ENCODE data around the gene PRKCQ. TPM values are rescaled to one million over a fixed set of nuclear protein-coding genes. Genes with fewer than 3 reads are reported as not detected.

The PRKCQ gene
- total RNA-seq, 1 donor from 2014 or later: 3.5 TPM

DNA sequence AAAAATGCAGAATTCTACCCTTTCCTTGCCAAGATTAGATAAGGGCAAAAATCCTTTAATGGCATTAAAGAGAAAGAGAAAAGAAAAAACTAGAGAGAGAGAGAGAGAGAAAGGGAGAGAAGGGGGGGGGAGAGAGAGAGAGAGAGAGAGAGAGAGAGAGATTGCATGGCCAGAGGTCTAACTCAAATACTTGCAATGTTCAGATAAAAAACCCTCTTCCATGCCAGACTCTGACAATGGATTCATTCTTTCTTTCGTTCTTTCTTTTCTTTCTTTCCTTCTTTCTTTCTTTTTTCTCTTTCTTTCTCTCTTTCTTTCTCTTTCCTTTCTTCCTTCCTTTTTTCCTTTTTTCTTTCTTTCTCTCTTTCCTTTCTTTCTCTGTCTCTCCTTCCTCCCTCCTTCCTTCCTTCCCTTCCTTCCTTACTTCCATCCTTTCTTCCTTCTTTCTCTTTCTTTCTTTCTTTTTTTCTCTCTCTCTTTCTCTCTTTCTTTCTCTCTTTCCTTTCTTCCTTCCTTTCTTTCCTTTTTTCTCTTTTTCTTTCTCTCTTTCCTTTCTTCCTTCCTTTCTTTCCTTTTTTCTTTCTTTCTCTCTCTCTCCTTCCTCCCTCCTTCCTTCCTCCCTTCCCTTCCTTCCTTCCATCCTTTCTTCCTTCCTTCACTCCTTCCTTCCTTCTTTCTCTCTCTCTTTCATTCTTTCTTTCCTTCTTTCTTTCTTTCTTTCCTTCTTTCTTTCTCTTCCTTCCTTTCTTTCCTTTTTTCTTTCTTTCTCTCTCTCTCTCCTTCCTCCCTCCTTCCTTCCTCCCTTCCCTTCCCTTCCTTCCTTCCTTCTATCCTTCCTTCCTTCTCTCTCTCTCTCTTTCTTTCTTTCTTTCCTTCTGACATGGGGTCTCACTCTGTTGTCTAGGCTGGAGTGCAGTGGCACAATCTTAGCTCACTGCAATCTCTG lies 175.7 kb downstream of the PRKCQ start:
- Mint-ChIP-seq H3K36me3 (no peaks in the 10 kb centered on the region), H3K27ac (no peak overlapping the region), H3K4me3 (no peak overlapping the region), H3K9me3 (no peaks in the 10 kb centered on the region), H3K4me1 (peaks cover 27% of the 10 kb centered on the region), H3K27me3 (ENCODE audit: insufficient read depth, low read depth) (peaks cover 5% of the 10 kb centered on the region)
- Histone ChIP-seq H3K27ac (no peak overlapping the region), H3K79me2 (ENCODE audit: low read depth) (no peaks in the 10 kb centered on the region), H4K20me1 (ENCODE audit: low read depth) (no peaks in the 10 kb centered on the region), H2AFZ (replicated peaks) (no peak overlapping the region), H3K4me3 (no peak overlapping the region), H3K9me3 (ENCODE audit: low read depth) (no peaks in the 10 kb centered on the region), H3K36me3 (no peaks in the 10 kb centered on the region), H3K4me2 (no peak overlapping the region), H3K4me1 (no peaks in the 10 kb centered on the region), H3F3A (ENCODE audit: low read depth) (no peaks in the 10 kb centered on the region), H3K9ac (no peak overlapping the region), H3K27me3 (peaks cover 14% of the 10 kb centered on the region)
- TF ChIP-seq EZH2 (IDR thresholded peaks at IDR 0.05) (no peak), EZH2phosphoT487 (IDR thresholded peaks at IDR 0.05) (no peak)
- TF ChIP-seq, protein P1, sequence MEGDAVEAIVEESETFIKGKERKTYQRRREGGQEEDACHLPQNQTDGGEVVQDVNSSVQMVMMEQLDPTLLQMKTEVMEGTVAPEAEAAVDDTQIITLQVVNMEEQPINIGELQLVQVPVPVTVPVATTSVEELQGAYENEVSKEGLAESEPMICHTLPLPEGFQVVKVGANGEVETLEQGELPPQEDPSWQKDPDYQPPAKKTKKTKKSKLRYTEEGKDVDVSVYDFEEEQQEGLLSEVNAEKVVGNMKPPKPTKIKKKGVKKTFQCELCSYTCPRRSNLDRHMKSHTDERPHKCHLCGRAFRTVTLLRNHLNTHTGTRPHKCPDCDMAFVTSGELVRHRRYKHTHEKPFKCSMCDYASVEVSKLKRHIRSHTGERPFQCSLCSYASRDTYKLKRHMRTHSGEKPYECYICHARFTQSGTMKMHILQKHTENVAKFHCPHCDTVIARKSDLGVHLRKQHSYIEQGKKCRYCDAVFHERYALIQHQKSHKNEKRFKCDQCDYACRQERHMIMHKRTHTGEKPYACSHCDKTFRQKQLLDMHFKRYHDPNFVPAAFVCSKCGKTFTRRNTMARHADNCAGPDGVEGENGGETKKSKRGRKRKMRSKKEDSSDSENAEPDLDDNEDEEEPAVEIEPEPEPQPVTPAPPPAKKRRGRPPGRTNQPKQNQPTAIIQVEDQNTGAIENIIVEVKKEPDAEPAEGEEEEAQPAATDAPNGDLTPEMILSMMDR (IDR thresholded peaks at IDR 0.05): no peak
- DNase-seq (ENCODE audit: low spot score): no peak

DNA sequence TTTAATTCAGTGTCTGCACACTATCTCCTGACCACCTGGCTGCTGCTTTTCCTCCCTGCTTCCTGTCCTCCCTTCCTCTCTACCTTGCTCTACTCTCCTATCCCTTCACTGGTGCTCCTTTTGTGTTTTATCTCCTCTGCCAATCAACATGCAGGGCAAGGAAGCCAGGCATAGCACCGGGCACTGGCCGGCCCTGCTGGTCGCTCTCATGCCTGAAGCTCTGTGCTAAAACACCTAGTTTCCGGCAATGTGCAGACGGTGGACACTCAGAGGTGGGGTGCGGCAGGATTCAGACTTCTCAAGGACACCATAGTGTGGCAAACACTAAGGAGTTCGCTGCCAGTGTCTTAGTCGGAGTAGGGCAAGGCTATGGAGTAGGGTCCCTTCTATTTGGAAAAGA lies 177.1 kb downstream of the PRKCQ start:
- Histone ChIP-seq H3K79me2 (ENCODE audit: low read depth) (no peaks in the 10 kb centered on the region), H4K20me1 (ENCODE audit: low read depth) (no peaks in the 10 kb centered on the region), H3K36me3 (no peaks in the 10 kb centered on the region), H2AFZ (replicated peaks) (no peak overlapping the region), H3K27ac (no peak overlapping the region), H3K4me2 (no peak overlapping the region), H3K4me1 (no peaks in the 10 kb centered on the region), H3K9me3 (ENCODE audit: low read depth) (no peaks in the 10 kb centered on the region), H3K4me3 (no peak overlapping the region), H3K9ac (no peak overlapping the region), H3K27me3 (peaks cover 14% of the 10 kb centered on the region), H3F3A (ENCODE audit: low read depth) (no peaks in the 10 kb centered on the region)
- DNase-seq (ENCODE audit: low spot score): no peak
- TF ChIP-seq EZH2phosphoT487 (IDR thresholded peaks at IDR 0.05) (no peak), EZH2 (IDR thresholded peaks at IDR 0.05) (no peak)
- TF ChIP-seq, protein P1 (IDR thresholded peaks at IDR 0.05): no peak
- Mint-ChIP-seq H3K27ac (no peak overlapping the region), H3K9me3 (no peaks in the 10 kb centered on the region), H3K27me3 (ENCODE audit: insufficient read depth, low read depth) (peaks cover 7% of the 10 kb centered on the region), H3K4me1 (peaks cover 28% of the 10 kb centered on the region), H3K36me3 (no peaks in the 10 kb centered on the region), H3K4me3 (no peak overlapping the region)

DNA sequence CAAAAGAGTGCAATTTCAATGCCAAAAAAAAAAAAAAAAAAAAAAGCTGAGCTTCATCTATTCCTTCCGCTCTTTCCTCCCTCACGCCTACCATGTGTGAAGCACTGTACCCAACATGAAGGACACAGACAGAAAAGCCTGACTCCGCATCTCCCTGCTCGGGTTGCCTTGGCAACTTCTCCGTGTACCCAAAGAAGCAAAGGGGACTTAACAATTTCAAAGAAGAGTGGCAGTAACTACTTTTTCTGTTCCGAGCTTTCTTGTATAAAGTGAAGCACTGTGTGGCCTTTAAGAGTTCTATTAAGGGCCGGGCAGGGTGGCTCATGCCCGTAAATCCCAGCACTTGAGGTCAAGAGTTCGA lies 177.7 kb downstream of the PRKCQ start:
- H3K4me2 ChIP-seq: no peak overlapping the region
- no peaks in the 10 kb centered on the region for H3K4me1 ChIP-seq
- TF ChIP-seq, protein P1 (IDR thresholded peaks at IDR 0.05): no peak
- TF ChIP-seq EZH2phosphoT487 (IDR thresholded peaks at IDR 0.05) (no peak), EZH2 (IDR thresholded peaks at IDR 0.05) (no peak)
- no peaks in the 10 kb centered on the region for H3K79me2 ChIP-seq (ENCODE audit: low read depth)
- no peak overlapping the region for H3K9ac ChIP-seq
- no peak overlapping the region for H3K4me3 Mint-ChIP-seq
- no peaks in the 10 kb centered on the region for H4K20me1 ChIP-seq (ENCODE audit: low read depth)
- no peak for DNase-seq (ENCODE audit: low spot score)
- H3K27ac Mint-ChIP-seq: no peak overlapping the region
- H3K4me1 Mint-ChIP-seq: peaks cover 28% of the 10 kb centered on the region
- H3F3A ChIP-seq (ENCODE audit: low read depth): no peaks in the 10 kb centered on the region
- H3K4me3 ChIP-seq: no peak overlapping the region
- H3K9me3 ChIP-seq (ENCODE audit: low read depth): no peaks in the 10 kb centered on the region
- H3K27me3 Mint-ChIP-seq (ENCODE audit: insufficient read depth, low read depth): peaks cover 7% of the 10 kb centered on the region
- H3K36me3 Mint-ChIP-seq: no peaks in the 10 kb centered on the region
- peaks cover 14% of the 10 kb centered on the region for H3K27me3 ChIP-seq
- H3K9me3 Mint-ChIP-seq: no peaks in the 10 kb centered on the region
- H3K27ac ChIP-seq: no peak overlapping the region
- H2AFZ ChIP-seq (replicated peaks): no peak overlapping the region
- H3K36me3 ChIP-seq: no peaks in the 10 kb centered on the region

All from neural progenitor cell (in vitro differentiated cells).